Activated CD4-positive, CD25-positive, alpha-beta regulatory T cell treated with anti-CD3 and anti-CD28 coated beads, Interleukin-2, amount 50 U/mL, for 16 hours (primary cell): ENCODE results near the gene TFCP2L1.
"Not testable (repeated sequence)": the region's sequence is repeated elsewhere in the genome, so short reads cannot be mapped to it uniquely, and the experiment has no call there.

Experiments
- DNase-seq: peaks from one replicate; pipeline ENCODE4 v3.0.0-alpha.2; 2020; ENCODE audit warnings: low read depth, low spot score

TFCP2L1 gene

DNA sequence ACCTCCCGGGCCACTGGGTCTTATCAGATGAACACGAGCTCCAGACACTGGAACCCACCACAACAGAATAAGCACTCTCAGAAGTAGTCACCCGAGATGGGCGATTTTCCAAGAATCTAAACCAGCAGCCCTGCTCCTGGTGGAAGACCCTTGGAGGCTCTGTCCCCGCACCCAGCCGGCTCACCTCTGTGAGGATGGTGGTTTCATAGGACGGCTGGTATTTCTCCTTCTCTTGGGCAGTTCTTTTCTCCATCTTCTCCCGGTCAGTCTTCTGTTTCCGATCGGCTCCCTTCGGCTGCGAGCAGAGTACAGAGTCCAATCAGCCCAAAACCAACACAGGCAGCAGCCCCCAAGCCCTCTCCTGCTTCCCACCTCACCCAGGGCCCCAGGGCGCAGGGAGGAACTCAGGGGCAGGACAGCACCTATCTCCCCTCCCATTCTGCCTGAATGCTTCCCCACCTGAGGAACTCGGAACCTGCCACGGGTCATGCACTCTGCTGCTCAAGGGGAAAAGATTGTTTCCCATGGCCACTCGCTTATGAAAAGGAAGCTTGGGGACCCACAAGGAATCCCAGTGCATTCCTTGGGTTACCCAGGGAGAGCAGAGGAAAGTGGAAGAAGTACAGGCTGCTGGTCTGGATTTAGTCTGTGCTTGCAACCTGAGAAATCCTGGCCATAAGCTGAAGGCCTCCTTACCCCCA lies 42.7 kb downstream of the TFCP2L1 start:
- DNase-seq = no peak

DNA sequence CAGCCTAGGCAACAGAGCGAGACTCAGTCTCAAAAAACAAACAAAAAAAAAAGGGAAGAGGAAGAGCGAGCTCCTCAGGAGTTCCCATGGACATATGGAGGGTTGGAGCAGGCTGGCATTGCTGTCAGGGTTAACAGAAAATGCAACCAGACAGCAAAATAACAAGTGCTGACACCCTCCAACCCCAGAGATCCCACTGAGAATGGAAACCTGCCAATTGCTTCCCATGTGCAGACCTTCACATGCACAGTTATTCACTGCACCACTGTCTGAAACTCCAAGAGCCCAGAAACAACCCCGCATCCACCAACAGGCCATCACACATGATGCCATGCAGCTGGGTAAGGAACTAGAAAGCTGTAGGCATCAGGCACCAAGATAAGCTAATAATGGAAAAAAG lies 43.5 kb downstream of the TFCP2L1 start:
- DNase-seq = no peak

DNA sequence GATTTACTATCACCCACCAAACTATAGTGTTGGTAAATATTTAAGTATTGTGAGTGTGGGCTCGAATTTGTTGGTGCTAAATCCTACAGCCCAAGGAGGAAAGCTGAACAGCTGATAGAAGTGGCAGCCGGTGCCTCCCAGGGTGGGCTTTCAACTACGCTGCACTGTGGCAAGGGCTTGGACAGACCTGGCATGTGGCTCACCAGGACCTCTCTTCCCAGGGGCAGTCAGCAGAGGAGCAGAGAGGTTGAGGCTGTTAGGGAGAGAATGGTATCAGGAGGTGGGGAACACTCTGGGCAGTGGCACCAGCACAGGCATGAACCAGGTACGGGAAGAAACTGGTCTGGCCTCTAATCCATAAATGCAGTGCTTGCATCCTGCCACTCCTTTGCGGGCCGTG lies 44.6 kb downstream of the TFCP2L1 start:
- no peak for DNase-seq

GRCh38 chr2:121239969-121240368 lies 45.0 kb downstream of the TFCP2L1 start:
- no peak for DNase-seq

GRCh38 chr2:121239471-121239870 lies 45.5 kb downstream of the TFCP2L1 start:
- DNase-seq = no peak

GRCh38 chr2:121238828-121239227 lies 46.2 kb downstream of the TFCP2L1 start:
- DNase-seq = no peak

- DNase-seq = no peak
Observed at GRCh38 chr2:121237980-121238665, 46.9 kb downstream of the TFCP2L1 start.

DNA sequence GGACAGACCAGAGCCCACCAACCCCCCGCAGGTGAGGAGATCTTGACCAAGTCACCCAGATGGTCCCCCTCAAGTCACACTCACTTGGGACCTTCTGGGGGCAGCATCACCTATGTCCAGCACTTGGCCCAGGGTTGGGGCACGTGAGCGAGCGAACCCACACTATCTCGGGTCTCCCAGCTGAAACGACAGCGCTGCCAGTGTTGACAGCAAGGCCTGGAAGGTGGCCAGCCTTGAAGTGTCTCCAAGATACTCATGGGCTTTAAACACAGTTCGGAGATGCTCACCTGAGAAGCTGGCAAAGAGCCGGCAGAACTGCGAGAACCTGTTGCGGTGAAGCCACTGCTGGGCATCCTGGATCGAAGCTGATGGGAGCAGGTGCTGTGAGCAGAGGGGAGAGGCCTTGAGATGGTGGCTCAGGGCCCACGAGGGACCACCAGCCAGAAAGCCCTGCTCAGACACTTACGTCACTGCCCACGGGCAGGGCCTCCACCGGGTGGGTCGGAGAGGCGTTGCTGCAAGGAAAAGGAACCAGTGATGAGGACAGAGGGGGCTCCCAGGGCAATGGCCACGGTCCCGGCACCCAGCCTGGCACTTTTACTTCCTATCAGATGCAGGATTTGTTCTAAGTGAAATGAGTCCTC lies 47.5 kb downstream of the TFCP2L1 start:
- no peak for DNase-seq

DNA sequence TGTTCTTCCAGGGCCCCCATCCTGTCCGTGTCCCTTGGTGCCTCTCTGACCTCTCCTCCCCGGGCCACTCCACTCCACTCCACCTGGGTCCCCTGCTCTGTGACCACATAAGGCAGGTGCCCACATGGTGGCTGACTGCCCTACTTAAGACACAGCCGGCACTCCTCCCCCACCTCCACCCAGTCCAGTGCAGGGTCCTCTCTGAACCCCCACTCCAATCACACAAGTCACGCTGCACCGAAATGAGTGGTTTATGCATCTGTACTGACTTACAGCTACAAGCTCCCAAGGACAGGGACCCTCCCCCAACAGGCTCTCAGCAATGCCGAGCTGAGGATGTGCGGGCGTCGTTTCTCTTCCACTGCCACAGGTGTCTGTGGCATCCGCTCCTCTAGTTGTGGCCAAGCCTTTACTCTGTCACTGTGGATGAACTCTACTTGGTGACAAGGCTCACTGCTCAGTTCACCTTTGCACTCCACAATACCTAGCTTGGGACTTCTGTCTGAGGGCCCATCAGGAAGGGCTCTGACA lies 48.3 kb downstream of the TFCP2L1 start:
- DNase-seq = no peak

DNA sequence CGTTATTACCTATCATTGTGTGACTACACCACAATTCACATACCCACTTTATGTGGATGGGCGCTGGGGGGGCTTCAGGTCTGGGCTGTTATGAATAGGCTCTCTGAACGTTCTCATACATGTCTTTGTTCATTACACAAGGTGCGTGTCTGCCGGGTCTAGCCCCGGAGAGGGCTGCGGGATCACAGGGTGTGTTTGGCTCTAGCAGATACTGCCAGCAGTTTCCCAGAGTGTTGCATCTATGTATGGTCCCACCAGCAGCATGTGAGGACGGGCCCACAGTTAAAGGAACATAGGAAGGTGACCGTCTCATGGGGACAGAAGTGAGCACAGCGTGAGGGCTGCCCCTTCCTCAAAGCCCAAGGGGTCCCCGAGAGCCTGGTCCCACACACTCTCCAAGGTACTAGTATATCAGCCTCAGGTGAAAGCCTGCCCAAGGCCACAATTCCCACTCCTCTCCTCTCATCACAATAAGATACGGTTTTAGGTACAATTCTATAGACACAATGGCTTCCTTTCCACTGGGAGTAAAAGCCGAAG lies 48.8 kb downstream of the TFCP2L1 start:
- no peak for DNase-seq

DNA sequence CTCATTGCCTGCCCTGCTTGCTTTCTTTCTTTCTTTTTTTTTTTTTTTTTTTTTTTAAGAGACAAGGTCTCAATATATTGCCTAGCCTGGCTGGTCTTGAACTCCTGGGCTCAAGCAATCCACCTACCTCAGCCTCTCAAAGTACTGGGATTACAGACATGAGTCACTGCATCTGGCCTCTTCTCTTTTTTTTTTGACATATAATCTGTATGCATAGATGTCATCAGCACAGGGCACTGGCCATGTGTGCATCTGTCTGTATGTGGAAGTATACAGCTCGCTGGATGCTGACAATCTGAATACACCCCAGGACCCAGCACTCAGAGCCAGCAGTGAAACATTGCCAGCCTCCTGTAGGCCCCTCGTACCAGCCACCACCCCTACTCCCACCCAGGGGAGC lies 49.5 kb downstream of the TFCP2L1 start:
- no peak for DNase-seq

DNA sequence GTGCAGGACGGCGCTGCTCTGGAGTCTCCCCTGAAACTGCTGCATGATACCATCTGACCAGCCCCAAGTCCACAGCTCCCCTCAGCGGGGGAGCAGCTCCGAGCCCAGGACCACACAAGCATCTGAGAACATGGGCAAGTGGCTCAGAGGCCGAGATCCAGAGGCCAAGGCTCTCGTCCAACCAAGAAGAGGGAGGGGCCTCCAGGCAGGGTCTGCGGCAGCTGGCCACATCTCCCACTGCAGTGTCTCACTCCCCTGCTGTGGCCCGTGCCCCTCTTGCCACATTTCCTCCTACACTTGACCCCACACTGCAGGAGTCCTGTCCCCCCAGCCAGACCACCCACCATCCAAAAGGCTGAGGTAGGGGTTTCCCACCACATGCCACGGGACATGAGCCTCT lies 50.2 kb downstream of the TFCP2L1 start:
- no peak for DNase-seq

DNA sequence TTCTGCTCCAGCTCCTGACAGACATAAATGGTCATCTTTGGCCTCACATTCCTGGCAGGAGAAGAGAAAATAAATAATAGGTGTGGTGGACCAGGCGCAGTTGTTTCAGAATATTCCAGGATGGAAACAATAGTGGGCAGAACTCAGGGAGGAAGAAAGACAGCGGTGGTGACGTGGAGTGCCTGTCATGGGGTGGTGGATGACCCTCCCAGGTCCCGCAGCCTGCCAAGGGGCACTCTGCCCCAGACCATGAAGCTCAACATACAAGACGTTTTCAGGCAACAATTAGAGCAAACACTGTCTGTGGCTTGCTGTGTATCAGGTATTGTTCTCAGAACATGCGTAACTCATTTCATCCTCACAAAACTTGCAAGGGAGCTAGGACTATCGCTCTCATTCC lies 50.9 kb downstream of the TFCP2L1 start:
- no peak for DNase-seq

DNA sequence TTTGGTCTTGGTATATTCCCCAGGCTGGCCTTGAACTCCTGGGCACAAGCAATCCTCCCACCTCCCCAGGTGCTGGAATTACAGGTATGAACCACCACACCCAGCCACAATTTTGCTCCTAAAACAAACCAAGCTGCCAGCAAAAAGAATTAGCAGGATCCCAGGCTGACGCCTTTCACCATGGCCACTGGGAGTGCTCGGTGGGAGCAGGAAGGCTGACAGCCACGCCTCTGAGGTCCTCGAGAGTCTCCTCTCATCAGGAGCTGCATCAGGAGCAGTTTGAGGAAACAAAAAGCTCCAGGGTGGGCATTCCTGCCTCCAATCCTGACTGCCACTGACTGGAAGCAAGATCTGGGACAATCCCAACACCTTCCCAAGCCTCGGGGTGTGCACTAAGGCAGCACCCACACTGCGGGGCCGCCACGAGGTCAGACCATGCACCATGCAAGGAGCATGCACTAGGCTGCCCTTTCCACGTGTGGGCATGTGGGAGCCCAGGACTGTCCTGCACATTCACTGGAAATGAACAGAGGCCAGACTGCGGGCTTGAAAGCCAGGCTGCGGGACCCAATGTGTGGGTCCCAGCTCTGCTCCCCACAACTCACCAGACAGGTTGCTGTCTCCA lies 51.4 kb downstream of the TFCP2L1 start:
- no peak for DNase-seq

DNA sequence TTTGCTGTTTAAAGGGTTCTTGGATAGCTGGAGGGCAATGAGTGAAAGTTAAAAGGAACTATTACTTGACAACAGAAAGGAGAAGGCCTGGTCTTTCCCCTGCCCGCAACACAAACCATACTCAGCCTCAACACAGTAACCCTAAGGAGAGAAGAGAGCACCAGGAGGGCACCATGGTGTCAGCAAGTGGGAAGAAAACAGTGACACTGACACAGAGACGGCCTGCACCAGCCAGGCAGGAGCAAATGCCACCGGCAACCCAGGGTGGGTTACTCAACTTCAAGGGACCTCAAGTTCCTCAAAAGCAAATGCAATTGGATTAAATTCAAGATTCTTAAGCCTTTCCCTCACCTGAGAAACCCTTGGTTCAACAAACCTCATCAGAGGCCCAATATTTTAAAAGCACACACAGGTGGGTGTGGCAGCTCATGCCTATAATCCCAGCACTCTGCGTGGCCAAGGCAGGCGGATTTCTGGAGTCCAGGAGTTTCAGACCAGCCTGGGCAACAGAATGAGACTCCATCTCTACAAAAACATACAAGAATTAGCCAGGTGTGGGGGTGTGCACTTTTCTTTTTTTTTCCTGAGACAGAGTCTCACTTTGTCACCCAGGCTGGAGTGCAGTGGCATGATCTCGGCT lies 52.3 kb downstream of the TFCP2L1 start:
- no peak for DNase-seq

DNA sequence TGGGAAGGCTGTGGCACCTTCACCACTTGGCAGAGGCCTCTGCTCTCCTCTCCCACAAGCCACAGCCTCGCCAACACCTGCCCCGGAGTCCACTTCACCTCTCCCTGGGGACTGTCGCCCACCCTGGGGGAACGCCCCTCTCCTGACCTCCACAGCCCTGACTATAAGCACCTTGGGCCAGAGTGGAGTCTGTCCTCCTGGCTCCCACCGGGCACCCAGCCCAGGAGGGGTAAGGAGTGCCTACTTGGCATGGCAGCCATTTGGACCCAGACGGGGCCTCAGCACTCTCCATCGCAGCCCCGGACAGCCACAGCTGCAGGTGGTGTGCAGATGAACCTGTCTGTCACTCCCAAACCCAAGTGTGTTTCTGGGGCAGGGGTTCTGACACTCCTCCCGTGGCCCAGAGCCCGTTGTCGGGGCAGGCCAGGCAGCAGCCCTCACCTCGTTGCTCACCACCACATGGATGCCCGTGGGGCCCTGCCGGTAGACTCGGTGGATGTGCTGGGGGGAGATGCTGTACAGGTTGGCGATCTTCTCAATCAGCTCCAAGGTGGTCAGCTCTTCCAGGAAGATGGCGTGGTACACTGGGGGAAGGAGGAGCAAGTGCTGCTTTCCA lies 53.5 kb downstream of the TFCP2L1 start:
- no peak for DNase-seq

- no peak for DNase-seq
Observed at GRCh38 chr2:121228521-121228920, 56.5 kb downstream of the TFCP2L1 start.

DNA sequence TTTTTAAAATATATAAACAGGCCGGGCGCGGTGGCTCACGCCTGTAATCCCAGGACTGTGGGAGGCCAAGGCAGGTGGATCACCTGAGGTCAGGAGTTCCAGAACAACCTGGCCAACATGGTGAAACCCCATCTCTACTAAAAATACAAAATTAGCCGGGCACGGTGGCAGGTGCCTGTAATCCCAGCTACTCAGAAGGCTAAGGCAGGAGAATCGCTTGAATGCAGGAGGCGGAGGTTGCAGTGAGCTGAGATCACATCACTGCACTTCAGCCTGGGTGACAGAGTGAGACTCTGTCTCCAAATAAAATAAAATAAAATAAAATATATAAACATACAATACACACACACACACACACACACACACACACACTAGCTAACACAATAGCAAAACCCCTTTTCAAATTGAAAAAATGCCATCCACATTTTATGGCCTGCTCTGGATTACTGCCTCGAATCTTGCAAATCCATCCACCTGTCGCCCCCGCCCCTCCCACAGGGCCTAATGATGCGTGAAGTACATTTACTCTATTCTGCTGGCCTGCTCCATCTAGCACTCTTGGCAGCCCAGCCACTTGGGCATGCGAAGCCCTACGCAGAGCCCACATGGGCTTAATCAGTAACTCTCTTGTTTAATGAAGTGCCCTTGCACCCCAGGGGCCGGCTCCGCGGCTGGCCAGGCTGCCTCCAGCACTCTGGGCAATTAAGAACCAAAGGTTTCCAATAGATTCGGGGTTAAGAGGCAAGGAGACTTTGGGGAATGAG lies 57.4 kb downstream of the TFCP2L1 start:
- DNase-seq = not testable (repeated sequence)

- DNase-seq = not testable (repeated sequence)
Observed at GRCh38 chr2:121225681-121226080, 59.3 kb downstream of the TFCP2L1 start.

- DNase-seq = no peak
Observed at GRCh38 chr2:121220995-121221394, 64.0 kb downstream of the TFCP2L1 start.
